Stimulated activated CD8-positive, alpha-beta memory T cell treated with anti-CD3 and anti-CD28 coated beads, Interleukin-12 subunit alpha, Interleukin-12 subunit beta, amount 100 ng/mL, for 4 hours (primary cell): ENCODE data around the gene SLC15A2.
"Not testable (repeated sequence)": the region's sequence is repeated elsewhere in the genome, so short reads cannot be mapped to it uniquely, and the experiment has no call there.

ENCODE experiments used
- DNase-seq: peaks from one replicate; pipeline ENCODE4 v3.0.0-alpha.2; 2020; ENCODE audit warnings: low read depth

Gene SLC15A2

GRCh38 chr3:121918779-121919483 lies 24.7 kb downstream of the SLC15A2 start:
- no peak for DNase-seq

GRCh38 chr3:121924734-121925133 lies 30.5 kb downstream of the SLC15A2 start:
- DNase-seq = no peak

DNA sequence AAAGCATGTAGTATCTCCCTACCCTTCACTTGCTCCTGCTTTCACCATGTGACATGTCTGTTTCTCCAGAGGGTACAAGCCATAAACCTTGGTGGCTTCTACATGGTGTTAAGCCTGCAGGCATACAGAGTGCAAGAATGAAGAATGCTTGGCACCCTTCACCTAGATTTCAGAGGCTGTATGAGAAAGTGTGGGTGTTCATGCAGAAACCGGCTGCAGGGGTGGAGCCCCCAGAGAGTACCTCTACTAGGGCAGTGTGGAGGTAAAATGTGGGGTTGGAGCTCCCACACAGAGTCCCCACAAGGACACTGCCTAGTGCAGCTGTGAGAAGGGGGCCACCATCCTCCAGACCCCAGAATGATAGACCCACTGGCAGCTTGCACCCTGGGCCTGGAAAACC lies 32.2 kb downstream of the SLC15A2 start:
- no peak for DNase-seq

- DNase-seq = not testable (repeated sequence)
These were observed 44.1 kb downstream of the SLC15A2 start for GRCh38 chr3:121938141-121938855.

- DNase-seq = no peak
These were observed 47.4 kb downstream of the SLC15A2 start for GRCh38 chr3:121941592-121941991.

DNA sequence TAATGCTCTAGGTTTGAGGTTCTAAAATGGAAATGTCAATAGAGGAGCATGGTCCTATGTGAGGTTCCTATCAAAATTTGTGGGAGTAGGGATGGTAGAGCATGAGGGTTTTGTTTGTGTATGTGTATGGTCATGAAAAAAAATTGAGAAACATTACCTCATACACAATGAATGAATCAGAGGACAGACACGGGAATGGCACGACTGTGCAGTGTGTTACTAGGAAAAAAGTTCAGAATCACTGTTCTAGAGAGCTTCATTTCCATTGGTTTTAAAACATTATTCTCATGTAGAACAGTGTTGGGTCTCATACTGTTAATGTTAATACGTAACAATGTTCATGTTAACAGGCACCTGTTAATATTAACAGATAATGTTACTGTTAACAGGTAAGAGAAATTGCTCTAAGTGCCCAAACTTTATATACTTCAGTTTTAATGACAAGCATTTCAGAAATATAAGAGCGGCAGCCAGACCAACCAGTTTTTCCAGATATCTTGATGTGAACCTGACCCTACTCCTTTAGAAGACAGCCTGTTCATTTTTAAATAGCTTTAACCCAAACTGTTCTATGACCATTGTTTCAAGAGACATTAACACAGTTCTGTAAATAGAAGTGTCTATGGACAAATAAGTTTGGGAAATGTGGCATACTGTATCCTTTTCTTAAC lies 48.0 kb downstream of the SLC15A2 start:
- no peak for DNase-seq

- DNase-seq = no peak
These were observed 49.2 kb downstream of the SLC15A2 start for GRCh38 chr3:121943431-121943830.

DNA sequence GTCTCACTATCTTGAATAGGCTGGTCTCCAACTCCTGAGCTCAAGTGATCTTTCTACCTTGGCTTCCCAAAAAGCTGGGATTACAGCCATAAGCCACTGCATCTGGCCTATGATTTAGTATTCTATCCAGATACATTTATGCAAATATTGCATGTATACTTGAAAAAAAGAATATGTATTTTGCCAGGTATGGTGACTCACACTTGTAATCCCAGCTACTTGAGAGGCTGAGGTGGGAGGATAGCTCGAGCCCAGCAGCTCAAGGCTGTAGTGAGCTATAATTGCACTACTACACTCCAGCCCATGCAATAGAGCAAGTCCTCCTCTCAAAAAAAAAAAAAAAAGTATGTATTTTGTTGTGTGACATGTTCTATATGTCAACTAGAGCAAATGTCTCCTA lies 54.4 kb downstream of the SLC15A2 start:
- DNase-seq = no peak

GRCh38 chr3:121951291-121951919 lies 57.2 kb downstream of the SLC15A2 start:
- DNase-seq = no peak

GRCh38 chr3:121956363-121956762 lies 62.2 kb downstream of the SLC15A2 start:
- no peak for DNase-seq

GRCh38 chr3:121957674-121958415 lies 63.6 kb downstream of the SLC15A2 start:
- DNase-seq = no peak

GRCh38 chr3:121958801-121959200 lies 64.6 kb downstream of the SLC15A2 start:
- no peak for DNase-seq

- no peak for DNase-seq
These were observed 67.1 kb downstream of the SLC15A2 start for GRCh38 chr3:121961283-121961682.

- no peak for DNase-seq
These were observed 68.2 kb downstream of the SLC15A2 start for GRCh38 chr3:121962443-121962842.

GRCh38 chr3:121963608-121964007 lies 69.4 kb downstream of the SLC15A2 start:
- DNase-seq = no peak

GRCh38 chr3:121969631-121970030 lies 75.4 kb downstream of the SLC15A2 start:
- no peak for DNase-seq

- DNase-seq = no peak
These were observed 75.8 kb downstream of the SLC15A2 start for GRCh38 chr3:121970047-121970446.

DNA sequence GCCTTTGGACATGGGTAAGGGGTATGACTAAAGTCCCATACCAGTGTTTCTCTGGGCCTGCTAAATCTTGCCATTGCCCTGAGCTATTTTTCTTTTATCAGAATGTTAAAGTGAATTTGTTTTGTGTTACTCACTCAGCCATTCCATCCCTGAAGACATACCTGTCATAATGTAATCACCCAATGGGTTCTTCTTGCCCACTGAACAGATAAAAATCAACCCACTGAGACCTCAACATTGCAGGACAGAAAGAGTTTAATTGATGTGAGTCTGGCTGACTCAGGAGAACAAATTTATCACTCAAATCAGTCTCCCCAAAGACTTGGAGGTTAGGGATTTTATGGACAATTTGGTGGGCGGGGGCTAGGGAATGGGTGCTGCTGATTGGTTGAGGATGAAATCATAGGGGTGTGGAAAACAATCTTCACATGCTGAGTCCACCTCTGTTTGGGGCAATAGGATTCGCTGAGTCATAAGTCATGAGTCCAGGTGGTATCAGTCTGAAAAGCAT lies 80.5 kb downstream of the SLC15A2 start:
- no peak for DNase-seq

GRCh38 chr3:121975702-121976302 lies 81.6 kb downstream of the SLC15A2 start:
- no peak for DNase-seq

GRCh38 chr3:121976727-121977126 lies 82.5 kb downstream of the SLC15A2 start:
- no peak for DNase-seq

GRCh38 chr3:121979246-121979645 lies 85.0 kb downstream of the SLC15A2 start:
- no peak for DNase-seq
